ENCODE measurements around the gene TTC28. TPM values are rescaled to one million over a fixed set of nuclear protein-coding genes. Genes with fewer than 3 reads are reported as not detected.

TTC28 gene
- total RNA-seq, 4 donors from 2014 or later = 43.8 to 130 (median 92.0) TPM

DNA sequence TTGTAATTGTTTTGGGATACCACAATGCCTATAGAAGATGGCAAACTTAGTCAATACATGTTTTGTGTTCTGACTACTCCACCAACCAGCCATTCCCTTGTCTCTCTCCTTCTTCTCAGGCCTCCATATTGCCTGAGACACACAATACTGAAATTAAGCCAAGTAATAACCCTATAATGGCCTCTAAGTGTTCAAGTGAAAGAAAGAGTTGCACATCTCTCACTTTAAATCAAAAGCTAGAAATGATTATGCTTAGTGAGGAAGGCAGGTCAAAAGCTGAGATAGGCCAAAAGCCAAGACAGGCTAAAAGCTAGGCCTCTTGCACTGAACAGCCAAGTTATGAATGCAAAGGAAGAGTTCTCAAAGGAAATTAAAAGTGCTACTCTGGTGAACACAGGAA lies 318.7 kb downstream of the TTC28 start:
- DNase-seq = no peak
- Histone ChIP-seq H3K27me3 (no peaks in the 10 kb centered on the region), H3K36me3 (no peaks in the 10 kb centered on the region), H3K9me3 (no peaks in the 10 kb centered on the region), H3K27ac (no peak overlapping the region), H3K4me1 (no peaks in the 10 kb centered on the region), H3K4me3 (no peak overlapping the region)
- no peak for TF ChIP-seq POLR2A (IDR thresholded peaks at IDR 0.05)
- TF ChIP-seq, protein P1, sequence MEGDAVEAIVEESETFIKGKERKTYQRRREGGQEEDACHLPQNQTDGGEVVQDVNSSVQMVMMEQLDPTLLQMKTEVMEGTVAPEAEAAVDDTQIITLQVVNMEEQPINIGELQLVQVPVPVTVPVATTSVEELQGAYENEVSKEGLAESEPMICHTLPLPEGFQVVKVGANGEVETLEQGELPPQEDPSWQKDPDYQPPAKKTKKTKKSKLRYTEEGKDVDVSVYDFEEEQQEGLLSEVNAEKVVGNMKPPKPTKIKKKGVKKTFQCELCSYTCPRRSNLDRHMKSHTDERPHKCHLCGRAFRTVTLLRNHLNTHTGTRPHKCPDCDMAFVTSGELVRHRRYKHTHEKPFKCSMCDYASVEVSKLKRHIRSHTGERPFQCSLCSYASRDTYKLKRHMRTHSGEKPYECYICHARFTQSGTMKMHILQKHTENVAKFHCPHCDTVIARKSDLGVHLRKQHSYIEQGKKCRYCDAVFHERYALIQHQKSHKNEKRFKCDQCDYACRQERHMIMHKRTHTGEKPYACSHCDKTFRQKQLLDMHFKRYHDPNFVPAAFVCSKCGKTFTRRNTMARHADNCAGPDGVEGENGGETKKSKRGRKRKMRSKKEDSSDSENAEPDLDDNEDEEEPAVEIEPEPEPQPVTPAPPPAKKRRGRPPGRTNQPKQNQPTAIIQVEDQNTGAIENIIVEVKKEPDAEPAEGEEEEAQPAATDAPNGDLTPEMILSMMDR (IDR thresholded peaks at IDR 0.05) = no peak
- intact Hi-C loops (cut with DNase I; ENCODE audit: low total_unique reads) = no loop called here

DNA sequence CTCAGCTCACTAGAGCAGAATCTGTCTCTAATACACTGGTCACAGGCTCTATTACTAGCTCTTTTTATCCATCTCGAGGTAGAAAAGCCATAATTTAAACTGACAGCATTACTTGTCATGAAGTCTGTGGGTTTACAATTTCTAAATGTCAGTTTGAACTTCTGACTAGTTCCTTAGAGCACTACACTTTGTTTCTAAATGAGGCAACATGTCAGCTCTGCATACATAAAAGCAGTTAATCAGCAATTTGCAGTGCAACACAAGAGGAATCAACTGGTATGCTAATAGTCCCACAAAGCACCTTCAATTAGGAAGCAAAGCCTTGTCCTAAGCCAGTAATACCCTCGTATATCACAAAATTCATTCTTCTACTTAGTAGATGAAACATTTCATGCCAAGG lies 321.3 kb downstream of the TTC28 start:
- Histone ChIP-seq H3K36me3 (no peaks in the 10 kb centered on the region), H3K9me3 (no peaks in the 10 kb centered on the region), H3K27ac (no peak overlapping the region), H3K4me1 (no peaks in the 10 kb centered on the region), H3K27me3 (no peaks in the 10 kb centered on the region), H3K4me3 (no peak overlapping the region)
- DNase-seq = no peak
- intact Hi-C loops (cut with DNase I; ENCODE audit: low total_unique reads) = no loop called here
- no peak for TF ChIP-seq POLR2A (IDR thresholded peaks at IDR 0.05)
- TF ChIP-seq, protein P1 (IDR thresholded peaks at IDR 0.05) = no peak

DNA sequence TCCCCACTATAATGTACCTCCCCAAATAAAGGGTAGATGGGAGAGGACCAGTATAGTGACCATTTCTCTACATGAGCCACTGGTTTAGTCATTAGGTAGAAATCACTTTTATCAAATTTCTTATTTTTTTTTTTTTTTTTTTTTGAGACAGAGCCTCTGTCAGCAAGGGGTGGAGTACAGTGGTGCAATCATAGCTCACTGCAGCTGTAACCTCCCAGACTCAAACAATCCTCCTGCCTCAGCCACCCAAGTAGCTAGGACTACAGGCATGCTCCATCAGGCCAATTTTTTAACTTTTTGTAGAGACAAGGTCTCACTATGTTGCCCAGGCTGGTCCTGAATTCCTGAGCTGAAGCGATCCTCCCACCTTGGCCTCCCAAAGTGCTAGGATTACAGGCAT lies 322.4 kb downstream of the TTC28 start:
- intact Hi-C loops (cut with DNase I; ENCODE audit: low total_unique reads) = no loop called here
- DNase-seq = no peak
- TF ChIP-seq, protein P1 (IDR thresholded peaks at IDR 0.05) = no peak
- no peak overlapping the region for H3K27ac ChIP-seq
- H3K9me3 ChIP-seq = no peaks in the 10 kb centered on the region
- no peaks in the 10 kb centered on the region for H3K4me1 ChIP-seq
- no peak overlapping the region for H3K4me3 ChIP-seq
- no peaks in the 10 kb centered on the region for H3K36me3 ChIP-seq
- H3K27me3 ChIP-seq = no peaks in the 10 kb centered on the region

DNA sequence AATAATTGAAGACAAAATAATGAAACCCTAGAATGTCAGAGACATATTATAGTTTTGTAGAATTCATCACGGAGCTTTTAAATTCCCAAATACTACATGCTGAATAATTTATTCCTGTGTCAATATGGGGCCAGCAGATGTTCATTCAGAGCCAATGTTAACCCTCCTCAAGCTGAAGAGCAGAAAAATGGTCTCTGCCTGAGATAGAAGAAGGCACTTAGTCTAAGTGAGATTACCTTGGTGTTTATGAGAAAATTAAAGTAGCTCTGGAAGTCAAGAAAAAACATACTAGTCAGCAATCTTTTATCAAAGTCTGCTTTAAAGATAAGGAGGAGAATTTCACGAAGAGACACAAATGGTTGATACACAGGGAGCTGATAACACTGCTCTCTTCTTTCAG lies 328.2 kb downstream of the TTC28 start:
- no peak overlapping the region for H3K27ac ChIP-seq
- no peaks in the 10 kb centered on the region for H3K9me3 ChIP-seq
- H3K4me1 ChIP-seq = no peaks in the 10 kb centered on the region
- no peak for DNase-seq
- no peak overlapping the region for H3K4me3 ChIP-seq
- H3K36me3 ChIP-seq = no peaks in the 10 kb centered on the region
- TF ChIP-seq, protein P1 (IDR thresholded peaks at IDR 0.05) = no peak
- TF ChIP-seq POLR2A (IDR thresholded peaks at IDR 0.05) = no peak
- intact Hi-C loops (cut with DNase I; ENCODE audit: low total_unique reads) = no loop called here
- H3K27me3 ChIP-seq = no peaks in the 10 kb centered on the region

DNA sequence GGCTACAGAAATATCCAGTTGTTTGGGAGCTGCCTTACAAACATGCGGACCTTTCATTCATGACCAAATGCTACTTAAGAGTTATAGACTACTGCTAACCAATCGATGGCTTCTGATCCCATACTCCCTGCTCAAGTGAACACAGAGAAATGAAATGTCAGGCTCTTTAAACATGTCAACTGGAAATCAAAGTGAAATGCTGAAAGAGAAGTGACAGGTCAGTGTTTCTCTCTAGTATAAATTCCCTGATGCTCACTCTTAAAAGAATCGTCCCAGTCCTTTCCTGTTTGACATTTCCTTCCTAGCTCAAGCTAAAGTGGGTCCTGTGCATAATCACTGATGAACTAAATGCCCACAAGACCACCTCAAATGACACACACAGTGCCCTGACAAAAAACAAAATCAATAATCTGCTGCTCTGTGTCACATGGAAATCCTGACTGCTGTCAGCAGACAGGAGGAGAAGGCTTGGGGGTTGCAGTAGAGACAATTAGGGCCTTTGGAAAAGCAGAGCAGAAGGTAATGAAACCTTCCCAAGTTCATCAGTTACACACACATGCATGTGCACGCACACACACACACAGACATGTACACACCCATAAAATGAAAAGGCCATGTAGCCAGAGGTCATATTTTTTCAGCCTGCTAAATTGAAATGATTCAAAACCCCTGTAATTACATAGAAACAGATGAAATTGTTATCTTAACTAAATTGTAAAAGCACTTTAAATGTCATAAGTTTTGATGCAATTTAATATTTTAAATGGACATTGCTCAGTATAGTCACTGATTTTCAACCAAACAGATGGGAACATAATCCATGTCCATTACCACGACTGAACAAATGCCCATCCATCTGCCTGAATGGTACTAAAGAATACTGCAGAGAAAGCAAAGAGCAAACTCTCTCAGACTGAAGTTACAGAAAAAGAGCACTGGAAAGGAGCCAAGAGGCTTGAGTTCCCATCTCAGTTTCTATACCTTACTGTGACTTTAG lies 330.7 kb downstream of the TTC28 start:
- Histone ChIP-seq H3K4me3 (no peak overlapping the region), H3K4me1 (peaks cover 0 to 5% of the 10 kb centered on the region in 2 donors), H3K36me3 (no peaks in the 10 kb centered on the region), H3K9me3 (no peaks in the 10 kb centered on the region), H3K27me3 (no peaks in the 10 kb centered on the region), H3K27ac (no peak overlapping the region)
- intact Hi-C loops (cut with DNase I; ENCODE audit: low total_unique reads) = no loop called here
- TF ChIP-seq POLR2A (IDR thresholded peaks at IDR 0.05) = no peak
- TF ChIP-seq, protein P1 (IDR thresholded peaks at IDR 0.05) = no peak
- no peak for DNase-seq

Measured in uterus (tissue), 4 donors.